Smooth muscle cell (in vitro differentiated cells): ENCODE results near the gene KCNH2. TPM values are rescaled to one million over a fixed set of nuclear protein-coding genes. Genes with fewer than 3 reads are reported as not detected.

Source experiments
- DNase-seq: peaks from one replicate; lab custom pipeline; 2025; ENCODE audit not compliant: unreplicated experiment; lab: John Stamatoyannopoulos, UW
- H2AFZ ChIP-seq: fragments of 200-600 bp; sonication (generic); 2 replicates; pipeline ENCODE4 v1.6.0; 2016; ENCODE audit warnings: antibody characterized with exemption, low read depth, mild to moderate bottlenecking
- H3F3A ChIP-seq: fragments of 200-600 bp; sonication (generic); 2 replicates; pipeline ENCODE4 v1.6.0; 2017; ENCODE audit warnings: antibody characterized with exemption, low read depth
- H3K27ac ChIP-seq: fragments of 200-600 bp; sonication (generic); 2 replicates; pipeline ENCODE4 v1.5.1; 2016; ENCODE audit warnings: low read depth, mild to moderate bottlenecking
- H3K27me3 ChIP-seq: fragments of 200-600 bp; sonication (generic); 2 replicates; pipeline ENCODE4 v1.6.1; 2016; ENCODE audit warnings: low read depth, mild to moderate bottlenecking
- H3K36me3 ChIP-seq: fragments of 200-600 bp; sonication (generic); 2 replicates; pipeline ENCODE4 v1.5.1; 2016; ENCODE audit warnings: low read depth
- H3K4me1 ChIP-seq: fragments of 200-600 bp; sonication (generic); 2 replicates; pipeline ENCODE4 v1.5.1; 2016; ENCODE audit warnings: low read depth
- H3K4me2 ChIP-seq: fragments of 200-600 bp; sonication (generic); 2 replicates; pipeline ENCODE4 v1.6.0; 2016; ENCODE audit warnings: mild to moderate bottlenecking
- H3K4me3 ChIP-seq: fragments of 200-600 bp; sonication (generic); 2 replicates; pipeline ENCODE4 v1.5.1; 2016; ENCODE audit warnings: mild to moderate bottlenecking
- H3K79me2 ChIP-seq: fragments of 200-600 bp; sonication (generic); 2 replicates; pipeline ENCODE4 v1.6.0; 2016; ENCODE audit warnings: low read depth, mild to moderate bottlenecking
- H3K9ac ChIP-seq: fragments of 200-600 bp; sonication (generic); 2 replicates; pipeline ENCODE4 v1.6.0; 2016; ENCODE audit warnings: low read depth
- H3K9me3 ChIP-seq: fragments of 200-600 bp; sonication (generic); replicated peaks from 2 replicates; pipeline ENCODE4 v1.5.1; 2016; ENCODE audit warnings: low read depth
- H4K20me1 ChIP-seq: fragments of 200-600 bp; sonication (generic); 2 replicates; pipeline ENCODE4 v1.6.0; 2016; ENCODE audit warnings: low read depth
- CTCF ChIP-seq: fragments of 200-600 bp; sonication (generic); IDR thresholded peaks from 2 replicates; pipeline ENCODE4 v1.5.1; 2017; ENCODE audit warnings: borderline replicate concordance, mild to moderate bottlenecking, antibody characterized with exemption; ENCODE audit not compliant: insufficient read depth, poor library complexity, severe bottlenecking
- WGBS: methylation state at CpG from one replicate; pipeline ENCODE4 v1.1.7; 2016; ENCODE audit warnings: low lambda C conversion rate; 5-methylcytosine and 5-hydroxymethylcytosine counted together
- polyA plus RNA-seq: library from polyadenylated mRNA; unstranded; fragments of >200 nt; fragmentation: Nextera tagmentation; extraction: Ambion mirVana; gene quantifications from 2 replicates; pipeline ENCODE4 v1.2.1, GENCODE V29; 2016
- total RNA-seq: library from RNA; depleted of rRNA; stranded (reverse); fragments of >200 nt; gene quantifications from 2 replicates; pipeline ENCODE4 v1.2.3, GENCODE V29; 2014

Gene KCNH2
- total and polyA plus RNA-seq, 2 experiments from 2014 or later, result 12.9 to 37.7 TPM

DNA sequence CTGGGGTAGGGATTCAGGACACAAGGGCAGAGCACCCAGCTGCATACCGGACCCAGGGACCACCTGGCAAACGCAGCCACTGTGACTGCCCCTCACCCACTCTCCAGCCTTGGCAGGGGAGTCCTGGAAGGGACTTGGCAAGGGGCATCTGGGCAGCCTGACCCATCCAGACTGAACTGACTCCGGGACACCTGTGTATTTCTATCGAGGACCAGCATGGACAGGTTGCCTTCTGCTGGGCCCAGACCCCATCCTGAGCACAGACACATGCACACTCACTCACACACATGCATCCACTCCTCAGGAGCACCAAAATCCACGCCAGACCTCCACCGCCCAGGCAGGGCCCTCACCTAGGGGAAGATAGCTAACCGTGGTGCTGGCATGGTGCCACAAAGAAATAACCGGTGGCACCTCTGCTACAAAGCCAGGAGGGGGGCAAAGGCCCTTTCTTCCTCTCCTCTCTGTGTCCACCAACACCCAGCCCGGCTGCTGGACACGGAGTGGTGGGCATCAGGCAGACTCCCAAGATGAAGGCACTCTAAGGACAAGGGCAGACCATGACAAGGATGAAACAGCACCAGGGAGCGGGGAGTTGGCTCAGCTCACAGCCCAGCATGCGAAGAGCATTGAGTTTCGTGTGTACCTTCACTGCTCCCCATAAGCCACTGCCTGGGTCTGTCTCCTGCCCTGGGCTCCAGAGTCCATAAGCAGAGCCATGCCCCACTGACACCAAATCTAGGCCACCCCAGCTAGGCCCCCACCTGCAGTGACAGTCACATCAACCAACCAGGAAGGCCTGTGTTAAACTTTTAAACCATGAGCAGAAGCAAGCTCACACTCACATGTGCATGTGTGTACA lies 35.3 kb downstream of the KCNH2 start:
- WGBS, result 93% methylated on average over 13 of the region's 13 CpGs
- Histone ChIP-seq H3K4me1 (peaks cover 23% of the 10 kb centered on the region), H3K27me3 (no peaks in the 10 kb centered on the region), H3K36me3 (no peaks in the 10 kb centered on the region), H2AFZ (no peak overlapping the region), H3K79me2 (no peaks in the 10 kb centered on the region), H3K9ac (no peak overlapping the region), H3K27ac (no peak overlapping the region), H3K4me2 (no peak overlapping the region), H3F3A (peaks cover 3% of the 10 kb centered on the region), H4K20me1 (no peaks in the 10 kb centered on the region), H3K4me3 (no peak overlapping the region), H3K9me3 (no peaks in the 10 kb centered on the region)
- no peak for DNase-seq
- no peak for TF ChIP-seq CTCF

DNA sequence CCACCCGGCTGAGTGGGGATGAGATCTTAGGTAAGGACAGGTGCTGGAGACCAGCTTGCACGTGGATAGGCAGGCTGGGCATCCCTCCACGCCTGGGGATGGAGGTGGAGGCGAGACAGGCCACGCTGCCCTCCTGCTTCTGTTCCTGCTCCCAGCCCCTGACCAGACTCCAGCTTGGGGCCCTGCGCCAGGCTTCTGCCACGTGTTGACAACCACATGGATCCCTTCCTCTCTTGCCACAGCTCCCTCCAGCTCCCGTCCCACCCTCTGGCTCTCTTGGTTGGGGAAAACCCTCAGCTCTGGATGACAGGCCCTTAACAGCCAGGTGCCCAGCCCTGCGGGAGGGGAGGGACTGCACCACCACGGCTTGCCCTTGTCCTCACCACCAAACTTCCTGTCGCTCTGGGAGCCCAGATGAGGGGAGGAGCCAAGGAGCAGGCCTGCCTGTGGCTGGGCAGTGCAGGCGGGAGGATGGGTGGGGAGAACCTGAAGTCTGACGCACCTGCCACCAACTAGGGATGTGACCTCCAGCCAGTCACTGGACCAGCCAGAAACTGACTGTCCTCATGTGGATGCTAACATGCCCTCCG lies 36.0 kb downstream of the KCNH2 start:
- Histone ChIP-seq H3K79me2 (no peaks in the 10 kb centered on the region), H3K36me3 (no peaks in the 10 kb centered on the region), H3F3A (peaks cover 3% of the 10 kb centered on the region), H3K27me3 (no peaks in the 10 kb centered on the region), H2AFZ (no peak overlapping the region), H3K4me2 (no peak overlapping the region), H3K4me3 (no peak overlapping the region), H3K9ac (no peak overlapping the region), H3K27ac (no peak overlapping the region), H3K4me1 (peaks cover 16% of the 10 kb centered on the region), H3K9me3 (no peaks in the 10 kb centered on the region), H4K20me1 (no peaks in the 10 kb centered on the region)
- no peak for TF ChIP-seq CTCF
- WGBS, result 46% methylated on average over 14 of the region's 14 CpGs
- DNase-seq, result no peak

DNA sequence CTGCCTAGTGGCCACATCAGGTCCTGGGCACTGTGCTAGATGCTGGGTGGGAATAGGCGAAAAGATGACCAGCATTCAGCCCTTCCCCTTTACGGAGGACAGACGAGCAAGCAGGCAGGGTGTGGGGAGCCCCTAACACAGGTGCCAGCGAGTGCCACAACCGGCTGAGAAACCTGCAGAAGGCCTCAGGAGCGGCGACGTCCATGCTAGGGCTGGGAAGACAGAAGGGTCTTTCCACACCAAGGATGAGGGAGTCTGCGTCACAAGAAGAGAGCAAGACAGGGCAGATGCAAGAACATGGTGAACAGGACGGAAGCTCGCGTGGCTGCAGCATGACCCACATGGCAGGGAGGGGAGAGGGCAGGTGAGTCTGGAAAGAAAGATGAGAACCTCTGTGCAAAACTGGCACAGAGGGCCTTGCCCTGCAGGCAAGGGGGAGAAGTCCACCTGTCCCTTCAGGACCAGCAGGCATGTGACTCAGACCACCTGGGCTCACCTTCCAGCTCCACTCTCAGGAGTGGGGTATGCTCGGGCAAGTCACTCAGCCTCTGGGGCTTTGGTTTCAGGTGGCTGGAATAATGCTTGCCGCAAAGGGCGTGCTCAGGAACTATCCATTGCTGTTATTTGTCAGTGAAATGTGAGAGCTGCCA lies 36.6 kb downstream of the KCNH2 start:
- no peak overlapping the region for H2AFZ ChIP-seq

More for the DNA sequence above, 36.6 kb downstream of the KCNH2 start:
- Histone ChIP-seq H4K20me1 (no peaks in the 10 kb centered on the region), H3K4me2 (no peak overlapping the region), H3K79me2 (no peaks in the 10 kb centered on the region), H3K27me3 (no peaks in the 10 kb centered on the region), H3F3A (peaks cover 3% of the 10 kb centered on the region), H3K4me3 (no peak overlapping the region), H3K27ac (no peak overlapping the region), H3K4me1 (peaks cover 14% of the 10 kb centered on the region), H3K9me3 (no peaks in the 10 kb centered on the region), H3K36me3 (no peaks in the 10 kb centered on the region), H3K9ac (no peak overlapping the region)
- TF ChIP-seq CTCF, result no peak
- 91% methylated on average over 15 of the region's 15 CpGs for WGBS
- no peak for DNase-seq
